Heart left ventricle (tissue), 16 donors: ENCODE measurements around the gene KIF26B. TPM values are rescaled to one million over a fixed set of nuclear protein-coding genes. Genes with fewer than 3 reads are reported as not detected.

ENCODE experiments used
- ATAC-seq, 4 donors: fragments of 200-7000 bp; cut with Tn5 transposase; one replicate each; pipeline ENCODE4 v1.9.1; 2020 to 2022; ENCODE audit warnings: moderate library complexity in 4 of 4, mild to moderate bottlenecking in 3 of 4, moderate number of reproducible peaks in 1 of 4
- DNase-seq, 5 donors: peaks; one replicate each; pipeline ENCODE4 v3.0.0-alpha.2; 2020
- H3K27ac ChIP-seq, 12 donors: fragments of 200-600 bp; sonication (generic) in 4 of 12; one replicate each; pipeline versions ENCODE4 v1.5.0 to v1.8.0; 2016 to 2022; ENCODE audit warnings: mild to moderate bottlenecking in 2 of 12
- H3K27me3 ChIP-seq, 9 donors: fragments of 200-600 bp; sonication (generic) in 2 of 9; one replicate each; pipeline versions ENCODE4 v1.5.1 to v1.8.0; 2016 to 2022; ENCODE audit warnings: mild to moderate bottlenecking in 3 of 9
- H3K36me3 ChIP-seq, 9 donors: fragments of 200-600 bp; sonication (generic) in 2 of 9; one replicate each; pipeline versions ENCODE4 v1.5.0 to v1.8.0; 2018 to 2022; ENCODE audit warnings: mild to moderate bottlenecking in 2 of 9
- H3K4me1 ChIP-seq, 12 donors: fragments of 200-600 bp; sonication (generic) in 4 of 12; one replicate each; pipeline versions ENCODE4 v1.5.0 to v1.8.0; 2016 to 2022; ENCODE audit warnings: mild to moderate bottlenecking in 3 of 12
- H3K4me3 ChIP-seq, 12 donors: fragments of 200-600 bp; sonication (generic) in 4 of 12; one replicate each; pipeline versions ENCODE4 v1.5.0 to v1.8.0; 2017 to 2022; ENCODE audit warnings: mild to moderate bottlenecking in 9 of 12, moderate library complexity in 4 of 12
- H3K9me3 ChIP-seq, 12 donors: fragments of 200-600 bp; sonication (generic) in 4 of 12; one replicate each; pipeline versions ENCODE4 v1.5.0 to v1.8.0; 2016 to 2022; ENCODE audit warnings: mild to moderate bottlenecking in 1 of 12
- POLR2A ChIP-seq, 2 donors: fragments of 450-650 bp; IDR thresholded peaks; one replicate each; pipeline ENCODE4 v1.6.1; 2017; ENCODE audit warnings: antibody characterized with exemption in 2 of 2, mild to moderate bottlenecking in 2 of 2, moderate library complexity in 2 of 2
- WGBS, 4 donors: extraction: QIAGEN DNeasy Blood & Tissue Kit in 2 of 4; methylation state at CpG; one replicate each; pipeline versions ENCODE4 v1.1.5 to v1.1.7; 2013 to 2018; 5-methylcytosine and 5-hydroxymethylcytosine counted together
- intact Hi-C, 10 donors: fragments of 100-400 bp; cut with DNase I; formaldehyde crosslinking; loops; one replicate each; pipeline versions ENCODE4 v1.11.1 to v1.14.2; 2022
- polyA plus RNA-seq, 2 donors: library from polyadenylated mRNA; stranded (reverse); fragments of 200-250 nt; gene quantifications; one replicate each; pipeline ENCODE4 v1.2.3, GENCODE V29; 2013
- total RNA-seq, 9 donors: library from RNA; depleted of rRNA in 2 of 9; stranded (reverse); fragments of >200 nt in 2 of 9; fragmentation: NEBNext Ultra II Directional in 3 of 9; extraction: Animal tissue kit (Norgen Biotek cat#: 25700) in 3 of 9; gene quantifications; one replicate each; pipeline versions ENCODE4 v1.1.0 to v1.2.4, GENCODE V29; 2016 to 2023
- TF ChIP-seq, protein P1 (sequence below), 12 donors: fragments of 200-600 bp; sonication (generic) in 4 of 12; IDR thresholded peaks; one replicate each; pipeline versions ENCODE4 v1.5.0 to v1.8.0; 2018 to 2022; ENCODE audit warnings: antibody characterized with exemption in 12 of 12, mild to moderate bottlenecking in 5 of 12
- donor health status: ischemic (EF 13 %, LVEDD 7.1; RV severe dilation, severe dysfunction).
- donor health status: healthy with polysubstance abuse.
- donor health status: DM: no; HTN: yes; CAD: no.
- donor health status: DM: no; HTN: no; CAD: no.
- donor health status: ischemic (EF 25% LVEDD 6.9; RV normal size, moderate dysfunction).
- donor health status: ischemic (EF 25% LVEDD 5.7; RV mildly dilated, moderate dysfunction).
- donor health status: healthy.
- donor health status: DM: yes; HTN: yes; CAD: no.
- donor health status: ischemic (EF 35%, LVEDD 5.7; RV mildly dilated, moderate dysfunction).
- donor health status: nonischemic (EF 11% LVEDD 7.7; RV severe dilation, severe dysfunction).
- donor health status: DM: yes; HTN: yes; CAD: no.
- donor health status: PGD.
- donor health status: ischemic (EF 29% LVEDD 5.4; RV normal size, mild dysfunction).
- donor health status: nonischemic (EF 23%, LVEDD 6.1; RV moderate dilation, normal function).

The KIF26B gene
- total and polyA plus RNA-seq, 11 donors: 1.2 to 7.0 (median 2.3) TPM

DNA sequence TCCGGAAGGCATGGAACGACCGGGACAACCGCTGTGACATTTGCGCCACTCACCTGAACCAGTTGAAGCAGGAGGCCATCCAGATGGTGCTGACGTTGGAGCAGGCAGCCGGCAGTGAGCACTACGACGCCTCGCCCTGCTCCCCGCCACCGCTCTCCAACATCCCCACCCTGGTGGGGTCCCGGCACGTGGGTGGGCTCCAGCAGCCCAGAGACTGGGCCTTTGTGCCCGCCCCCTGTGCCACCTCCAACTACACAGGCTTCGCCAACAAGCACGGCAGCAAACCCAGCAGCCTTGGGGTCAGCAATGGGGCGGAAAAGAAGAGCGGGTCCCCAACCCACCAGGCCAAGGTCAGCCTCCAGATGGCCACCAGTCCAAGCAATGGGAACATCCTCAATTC is 212.1 kb downstream of the KIF26B start:
- no peak for ATAC-seq
- DNase-seq: no peak
- Histone ChIP-seq H3K27ac (no peak overlapping the region), H3K4me1 (peaks cover 0 to 13% (median 2%) of the 10 kb centered on the region in 12 donors), H3K36me3 (no peaks in the 10 kb centered on the region), H3K4me3 (no peak overlapping the region), H3K27me3 (peaks cover 0 to 6% (median 0%) of the 10 kb centered on the region in 9 donors), H3K9me3 (no peaks in the 10 kb centered on the region)
- TF ChIP-seq, protein P1, sequence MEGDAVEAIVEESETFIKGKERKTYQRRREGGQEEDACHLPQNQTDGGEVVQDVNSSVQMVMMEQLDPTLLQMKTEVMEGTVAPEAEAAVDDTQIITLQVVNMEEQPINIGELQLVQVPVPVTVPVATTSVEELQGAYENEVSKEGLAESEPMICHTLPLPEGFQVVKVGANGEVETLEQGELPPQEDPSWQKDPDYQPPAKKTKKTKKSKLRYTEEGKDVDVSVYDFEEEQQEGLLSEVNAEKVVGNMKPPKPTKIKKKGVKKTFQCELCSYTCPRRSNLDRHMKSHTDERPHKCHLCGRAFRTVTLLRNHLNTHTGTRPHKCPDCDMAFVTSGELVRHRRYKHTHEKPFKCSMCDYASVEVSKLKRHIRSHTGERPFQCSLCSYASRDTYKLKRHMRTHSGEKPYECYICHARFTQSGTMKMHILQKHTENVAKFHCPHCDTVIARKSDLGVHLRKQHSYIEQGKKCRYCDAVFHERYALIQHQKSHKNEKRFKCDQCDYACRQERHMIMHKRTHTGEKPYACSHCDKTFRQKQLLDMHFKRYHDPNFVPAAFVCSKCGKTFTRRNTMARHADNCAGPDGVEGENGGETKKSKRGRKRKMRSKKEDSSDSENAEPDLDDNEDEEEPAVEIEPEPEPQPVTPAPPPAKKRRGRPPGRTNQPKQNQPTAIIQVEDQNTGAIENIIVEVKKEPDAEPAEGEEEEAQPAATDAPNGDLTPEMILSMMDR (IDR thresholded peaks at IDR 0.05): no peak
- TF ChIP-seq POLR2A (IDR thresholded peaks at IDR 0.05): no peak
- 96 to 100% (median 98%) methylated on average over 8 to 19 of the region's 19 CpGs for WGBS, 4 donors
- intact Hi-C loops: loop anchor here in 1 of 10 donors (10.0 kb wide), 1 partner anchor 638 kb away; no protein-coding TSS in a partner anchor

DNA sequence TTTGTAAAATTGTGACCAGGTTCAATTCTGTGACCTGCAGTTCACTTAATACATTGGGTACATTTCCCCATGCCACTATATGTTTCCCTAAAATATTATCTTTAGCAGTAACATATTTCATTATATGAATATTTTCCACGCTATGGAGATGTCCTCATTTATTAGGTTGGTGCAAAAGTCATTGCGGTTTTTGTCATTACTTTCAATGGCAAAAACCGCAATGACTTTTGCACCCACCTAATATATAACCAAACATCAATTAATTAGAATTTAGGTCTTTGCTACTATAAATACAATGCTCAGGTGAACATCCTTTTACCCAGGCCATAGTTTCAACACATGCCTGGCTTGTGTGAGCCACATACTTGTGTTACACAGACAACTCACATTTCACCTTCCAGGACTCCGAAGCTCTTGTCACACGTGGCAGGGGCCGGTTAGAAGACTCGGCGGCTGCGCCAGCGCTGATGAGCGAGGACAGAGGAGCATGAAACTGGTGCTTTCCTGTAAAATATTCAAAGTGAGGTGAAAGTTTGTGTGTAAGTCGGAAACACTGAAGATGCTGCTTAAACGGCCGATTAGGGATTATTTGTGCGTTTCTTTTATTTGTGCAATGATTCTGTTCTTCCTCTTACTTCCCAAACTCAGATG is 215.5 kb downstream of the KIF26B start:
- peaks cover 0 to 13% (median 2%) of the 10 kb centered on the region in 12 donors for H3K4me1 ChIP-seq
- intact Hi-C loops: loop anchor here in 1 of 10 donors (10.0 kb wide), 1 partner anchor 635 kb away; no protein-coding TSS in a partner anchor
- DNase-seq (no peak), ATAC-seq (no peak)
- no peak overlapping the region for H3K27ac ChIP-seq
- H3K36me3 ChIP-seq: no peaks in the 10 kb centered on the region
- TF ChIP-seq, protein P1 (IDR thresholded peaks at IDR 0.05): no peak
- no peak for TF ChIP-seq POLR2A (IDR thresholded peaks at IDR 0.05)
- no peak overlapping the region for H3K4me3 ChIP-seq
- peaks cover 0 to 6% (median 0%) of the 10 kb centered on the region in 9 donors for H3K27me3 ChIP-seq
- 92 to 96% (median 93%) methylated on average over 15 of the region's 15 CpGs for WGBS, 4 donors
- H3K9me3 ChIP-seq: no peaks in the 10 kb centered on the region

DNA sequence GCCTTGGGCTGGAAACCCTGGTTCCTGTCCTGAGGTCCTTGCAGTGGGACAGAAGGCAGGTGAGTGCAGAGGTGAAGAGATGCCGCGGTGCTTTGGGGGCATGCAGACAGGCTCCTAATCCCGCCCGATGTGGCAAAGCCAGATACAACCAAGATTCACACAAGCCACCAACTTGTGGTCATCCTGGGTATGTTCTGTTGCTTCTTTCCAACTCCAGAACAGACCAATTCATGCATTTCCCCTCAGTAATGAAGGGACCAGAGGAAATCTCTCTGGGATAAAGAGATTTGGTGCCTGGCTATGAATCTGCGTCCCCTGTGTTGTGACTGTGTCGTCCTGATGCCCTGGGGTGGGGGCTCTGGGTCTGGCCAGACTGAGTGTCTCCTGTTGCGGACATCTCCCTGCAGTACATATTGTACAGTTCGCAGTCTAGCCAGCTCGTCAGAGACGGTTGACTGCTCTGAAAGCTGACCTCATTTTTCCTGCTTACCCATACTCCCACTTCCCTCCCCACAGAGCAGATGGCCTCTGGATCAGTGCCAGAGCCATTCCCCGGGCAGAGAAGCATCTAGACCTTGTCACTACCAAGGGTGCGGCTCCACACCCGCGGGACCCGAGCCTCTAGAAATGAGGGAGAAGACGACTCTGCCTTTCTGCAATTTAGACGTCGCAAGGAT is 216.3 kb downstream of the KIF26B start:
- TF ChIP-seq, protein P1 (IDR thresholded peaks at IDR 0.05): no peak
- no peak for TF ChIP-seq POLR2A (IDR thresholded peaks at IDR 0.05)
- Histone ChIP-seq H3K4me1 (peaks cover 0 to 13% (median 2%) of the 10 kb centered on the region in 12 donors), H3K27ac (no peak overlapping the region), H3K36me3 (no peaks in the 10 kb centered on the region), H3K27me3 (peaks cover 0 to 6% (median 0%) of the 10 kb centered on the region in 9 donors), H3K4me3 (no peak overlapping the region), H3K9me3 (no peaks in the 10 kb centered on the region)
- intact Hi-C loops: loop anchor here in 1 of 10 donors (10.0 kb wide), 1 partner anchor 634 kb away; no protein-coding TSS in a partner anchor
- 29 to 40% (median 35%) methylated on average over 9 to 18 of the region's 18 CpGs for WGBS, 4 donors
- peak in 4 of 5 donors; percentile 23 to 79 (median 43) for DNase-seq
- peak; percentile 89 to 98 (median 94) for ATAC-seq

DNA sequence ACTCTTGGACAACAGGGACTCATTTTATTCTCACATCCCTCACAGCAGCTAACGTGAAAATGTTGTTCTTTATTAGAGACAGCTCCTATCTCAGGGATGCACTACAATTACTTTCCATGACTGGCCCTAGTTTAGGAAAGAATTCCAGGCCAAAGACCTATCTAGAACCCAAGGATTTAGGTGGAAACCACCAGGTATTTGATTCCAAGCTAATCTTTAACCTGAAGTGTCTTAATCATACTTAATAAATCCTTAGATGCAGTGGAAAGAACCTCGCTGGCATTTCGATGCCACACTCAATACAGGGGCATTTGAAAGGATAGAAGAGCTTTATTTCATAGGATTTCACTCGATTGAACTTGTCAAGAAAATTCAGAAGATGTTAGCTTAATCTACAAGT is 218.3 kb downstream of the KIF26B start:
- Histone ChIP-seq H3K4me1 (peaks cover 0 to 13% (median 2%) of the 10 kb centered on the region in 12 donors), H3K9me3 (no peaks in the 10 kb centered on the region), H3K4me3 (no peak overlapping the region), H3K36me3 (no peaks in the 10 kb centered on the region), H3K27ac (no peak overlapping the region), H3K27me3 (peaks cover 0 to 6% (median 0%) of the 10 kb centered on the region in 9 donors)
- 93 to 98% (median 96%) methylated on average over 4 of the region's 4 CpGs for WGBS, 4 donors
- no peak for ATAC-seq
- intact Hi-C loops: loop anchor here in 1 of 10 donors (10.0 kb wide), 1 partner anchor 632 kb away; no protein-coding TSS in a partner anchor
- TF ChIP-seq POLR2A (IDR thresholded peaks at IDR 0.05): no peak
- TF ChIP-seq, protein P1 (IDR thresholded peaks at IDR 0.05): no peak
- no peak for DNase-seq
